ENCODE measurements around the gene SLC31A2.

The SLC31A2 gene

GRCh38 chr9:113151696-113152630 lies 1.2 kb downstream of the SLC31A2 start:
- H3K4me1 ChIP-seq (ENCODE audit: control insufficient read depth in 1 of 2, insufficient read depth in 2 of 2, low read length in 2 of 2) = peaks cover 0 to 25% of the 10 kb centered on the region in 2 donors
- H3K9ac ChIP-seq (ENCODE audit: low read depth in 1 of 2, low read length in 2 of 2) = peak overlapping the region; percentile 69 to 80
- H3K36me3 ChIP-seq (ENCODE audit: control insufficient read depth in 1 of 2, insufficient read depth in 2 of 2, low read length in 2 of 2) = no peaks in the 10 kb centered on the region
- no peaks in the 10 kb centered on the region for H3K27me3 ChIP-seq (ENCODE audit: control insufficient read depth in 1 of 2, insufficient read depth in 2 of 2, low read length in 2 of 2)
- peak overlapping the region; percentile 79 to 94 for H3K4me3 ChIP-seq (ENCODE audit: low read depth in 1 of 2, low read length in 2 of 2)
- no peaks in the 10 kb centered on the region for H3K9me3 ChIP-seq (ENCODE audit: control insufficient read depth in 1 of 2, low read length in 2 of 2)
- no peak overlapping the region for H3K27ac ChIP-seq (ENCODE audit: low read depth, low read length)

GRCh38 chr9:113152699-113153098 lies 1.9 kb downstream of the SLC31A2 start:
- H3K4me3 ChIP-seq (ENCODE audit: low read depth in 1 of 2, low read length in 2 of 2) = peak overlapping the region in 1 of 2 donors; percentile 43

GRCh38 chr9:113153599-113153998 lies 2.8 kb downstream of the SLC31A2 start:
- peaks cover 0 to 25% of the 10 kb centered on the region in 2 donors for H3K4me1 ChIP-seq (ENCODE audit: control insufficient read depth in 1 of 2, insufficient read depth in 2 of 2, low read length in 2 of 2)

More at GRCh38 chr9:113152699-113153098, 1.9 kb downstream of the SLC31A2 start:
- Histone ChIP-seq H3K9ac (ENCODE audit: low read depth in 1 of 2, low read length in 2 of 2) (peak overlapping the region in 1 of 2 donors; percentile 80), H3K36me3 (ENCODE audit: control insufficient read depth in 1 of 2, insufficient read depth in 2 of 2, low read length in 2 of 2) (peaks cover 0 to under 1% of the 10 kb centered on the region in 2 donors), H3K4me1 (ENCODE audit: control insufficient read depth in 1 of 2, insufficient read depth in 2 of 2, low read length in 2 of 2) (peaks cover 0 to 25% of the 10 kb centered on the region in 2 donors), H3K9me3 (ENCODE audit: control insufficient read depth in 1 of 2, low read length in 2 of 2) (no peaks in the 10 kb centered on the region), H3K27ac (ENCODE audit: low read depth, low read length) (no peak overlapping the region), H3K27me3 (ENCODE audit: control insufficient read depth in 1 of 2, insufficient read depth in 2 of 2, low read length in 2 of 2) (no peaks in the 10 kb centered on the region)

GRCh38 chr9:113154471-113154870 lies 3.7 kb downstream of the SLC31A2 start:
- H3K4me1 ChIP-seq (ENCODE audit: control insufficient read depth in 1 of 2, insufficient read depth in 2 of 2, low read length in 2 of 2) = peaks cover 0 to 25% of the 10 kb centered on the region in 2 donors
- no peak overlapping the region for H3K9ac ChIP-seq (ENCODE audit: low read depth in 1 of 2, low read length in 2 of 2)
- no peak overlapping the region for H3K4me3 ChIP-seq (ENCODE audit: low read depth in 1 of 2, low read length in 2 of 2)
- H3K9me3 ChIP-seq (ENCODE audit: control insufficient read depth in 1 of 2, low read length in 2 of 2) = no peaks in the 10 kb centered on the region
- H3K36me3 ChIP-seq (ENCODE audit: control insufficient read depth in 1 of 2, insufficient read depth in 2 of 2, low read length in 2 of 2) = peaks cover 8 to 12% of the 10 kb centered on the region in 2 donors
- H3K27me3 ChIP-seq (ENCODE audit: control insufficient read depth in 1 of 2, insufficient read depth in 2 of 2, low read length in 2 of 2) = no peaks in the 10 kb centered on the region
- no peak overlapping the region for H3K27ac ChIP-seq (ENCODE audit: low read depth, low read length)

More at GRCh38 chr9:113153599-113153998, 2.8 kb downstream of the SLC31A2 start:
- H3K27me3 ChIP-seq (ENCODE audit: control insufficient read depth in 1 of 2, insufficient read depth in 2 of 2, low read length in 2 of 2) = no peaks in the 10 kb centered on the region
- no peak overlapping the region for H3K9ac ChIP-seq (ENCODE audit: low read depth in 1 of 2, low read length in 2 of 2)
- no peaks in the 10 kb centered on the region for H3K9me3 ChIP-seq (ENCODE audit: control insufficient read depth in 1 of 2, low read length in 2 of 2)
- H3K36me3 ChIP-seq (ENCODE audit: control insufficient read depth in 1 of 2, insufficient read depth in 2 of 2, low read length in 2 of 2) = peaks cover 5 to 8% of the 10 kb centered on the region in 2 donors
- H3K4me3 ChIP-seq (ENCODE audit: low read depth in 1 of 2, low read length in 2 of 2) = no peak overlapping the region
- H3K27ac ChIP-seq (ENCODE audit: low read depth, low read length) = no peak overlapping the region

- no peaks in the 10 kb centered on the region for H3K27me3 ChIP-seq (ENCODE audit: control insufficient read depth in 1 of 2, insufficient read depth in 2 of 2, low read length in 2 of 2)
- H3K9me3 ChIP-seq (ENCODE audit: control insufficient read depth in 1 of 2, low read length in 2 of 2) = no peaks in the 10 kb centered on the region
- no peak overlapping the region for H3K27ac ChIP-seq (ENCODE audit: low read depth, low read length)
- peaks cover 0 to 25% of the 10 kb centered on the region in 2 donors for H3K4me1 ChIP-seq (ENCODE audit: control insufficient read depth in 1 of 2, insufficient read depth in 2 of 2, low read length in 2 of 2)
- H3K36me3 ChIP-seq (ENCODE audit: control insufficient read depth in 1 of 2, insufficient read depth in 2 of 2, low read length in 2 of 2) = peaks cover 8 to 15% of the 10 kb centered on the region in 2 donors
- H3K4me3 ChIP-seq (ENCODE audit: low read depth in 1 of 2, low read length in 2 of 2) = no peak overlapping the region
- no peak overlapping the region for H3K9ac ChIP-seq (ENCODE audit: low read depth in 1 of 2, low read length in 2 of 2)
Measured at GRCh38 chr9:113154946-113155345, 4.1 kb downstream of the SLC31A2 start.

GRCh38 chr9:113155911-113156588 lies 5.2 kb downstream of the SLC31A2 start:
- Histone ChIP-seq H3K9me3 (ENCODE audit: control insufficient read depth in 1 of 2, low read length in 2 of 2) (no peaks in the 10 kb centered on the region), H3K27ac (ENCODE audit: low read depth, low read length) (no peak overlapping the region), H3K36me3 (ENCODE audit: control insufficient read depth in 1 of 2, insufficient read depth in 2 of 2, low read length in 2 of 2) (peaks cover 9 to 19% of the 10 kb centered on the region in 2 donors), H3K4me1 (ENCODE audit: control insufficient read depth in 1 of 2, insufficient read depth in 2 of 2, low read length in 2 of 2) (peaks cover 0 to 25% of the 10 kb centered on the region in 2 donors), H3K9ac (ENCODE audit: low read depth in 1 of 2, low read length in 2 of 2) (no peak overlapping the region), H3K27me3 (ENCODE audit: control insufficient read depth in 1 of 2, insufficient read depth in 2 of 2, low read length in 2 of 2) (no peaks in the 10 kb centered on the region), H3K4me3 (ENCODE audit: low read depth in 1 of 2, low read length in 2 of 2) (no peak overlapping the region)

- H3K27ac ChIP-seq (ENCODE audit: low read depth, low read length) = no peak overlapping the region
Measured at GRCh38 chr9:113156880-113157279, 6.1 kb downstream of the SLC31A2 start.

GRCh38 chr9:113158446-113158845 lies 7.6 kb downstream of the SLC31A2 start:
- no peaks in the 10 kb centered on the region for H3K27me3 ChIP-seq (ENCODE audit: control insufficient read depth in 1 of 2, insufficient read depth in 2 of 2, low read length in 2 of 2)
- no peak overlapping the region for H3K4me3 ChIP-seq (ENCODE audit: low read depth in 1 of 2, low read length in 2 of 2)
- H3K27ac ChIP-seq (ENCODE audit: low read depth, low read length) = no peak overlapping the region
- peaks cover 28 to 43% of the 10 kb centered on the region in 2 donors for H3K36me3 ChIP-seq (ENCODE audit: control insufficient read depth in 1 of 2, insufficient read depth in 2 of 2, low read length in 2 of 2)
- H3K4me1 ChIP-seq (ENCODE audit: control insufficient read depth in 1 of 2, insufficient read depth in 2 of 2, low read length in 2 of 2) = peaks cover 0 to 8% of the 10 kb centered on the region in 2 donors
- no peak overlapping the region for H3K9ac ChIP-seq (ENCODE audit: low read depth in 1 of 2, low read length in 2 of 2)
- no peaks in the 10 kb centered on the region for H3K9me3 ChIP-seq (ENCODE audit: control insufficient read depth in 1 of 2, low read length in 2 of 2)

More at GRCh38 chr9:113156880-113157279, 6.1 kb downstream of the SLC31A2 start:
- Histone ChIP-seq H3K9me3 (ENCODE audit: control insufficient read depth in 1 of 2, low read length in 2 of 2) (no peaks in the 10 kb centered on the region), H3K4me1 (ENCODE audit: control insufficient read depth in 1 of 2, insufficient read depth in 2 of 2, low read length in 2 of 2) (peaks cover 0 to 20% of the 10 kb centered on the region in 2 donors), H3K36me3 (ENCODE audit: control insufficient read depth in 1 of 2, insufficient read depth in 2 of 2, low read length in 2 of 2) (peaks cover 16 to 28% of the 10 kb centered on the region in 2 donors), H3K9ac (ENCODE audit: low read depth in 1 of 2, low read length in 2 of 2) (no peak overlapping the region), H3K27me3 (ENCODE audit: control insufficient read depth in 1 of 2, insufficient read depth in 2 of 2, low read length in 2 of 2) (no peaks in the 10 kb centered on the region), H3K4me3 (ENCODE audit: low read depth in 1 of 2, low read length in 2 of 2) (no peak overlapping the region)

- Histone ChIP-seq H3K9me3 (ENCODE audit: control insufficient read depth in 1 of 2, low read length in 2 of 2) (no peaks in the 10 kb centered on the region), H3K4me1 (ENCODE audit: control insufficient read depth in 1 of 2, insufficient read depth in 2 of 2, low read length in 2 of 2) (peaks cover 0 to 4% of the 10 kb centered on the region in 2 donors), H3K9ac (ENCODE audit: low read depth in 1 of 2, low read length in 2 of 2) (no peak overlapping the region), H3K36me3 (ENCODE audit: control insufficient read depth in 1 of 2, insufficient read depth in 2 of 2, low read length in 2 of 2) (peaks cover 42 to 63% of the 10 kb centered on the region in 2 donors), H3K4me3 (ENCODE audit: low read depth in 1 of 2, low read length in 2 of 2) (no peak overlapping the region), H3K27ac (ENCODE audit: low read depth, low read length) (no peak overlapping the region), H3K27me3 (ENCODE audit: control insufficient read depth in 1 of 2, insufficient read depth in 2 of 2, low read length in 2 of 2) (no peaks in the 10 kb centered on the region)
Measured at GRCh38 chr9:113160571-113160970, 9.8 kb downstream of the SLC31A2 start.

- Histone ChIP-seq H3K27me3 (ENCODE audit: control insufficient read depth in 1 of 2, insufficient read depth in 2 of 2, low read length in 2 of 2) (no peaks in the 10 kb centered on the region), H3K4me1 (ENCODE audit: control insufficient read depth in 1 of 2, insufficient read depth in 2 of 2, low read length in 2 of 2) (no peaks in the 10 kb centered on the region), H3K9ac (ENCODE audit: low read depth in 1 of 2, low read length in 2 of 2) (no peak overlapping the region), H3K9me3 (ENCODE audit: control insufficient read depth in 1 of 2, low read length in 2 of 2) (no peaks in the 10 kb centered on the region), H3K27ac (ENCODE audit: low read depth, low read length) (no peak overlapping the region), H3K36me3 (ENCODE audit: control insufficient read depth in 1 of 2, insufficient read depth in 2 of 2, low read length in 2 of 2) (peaks cover 53 to 84% of the 10 kb centered on the region in 2 donors), H3K4me3 (ENCODE audit: low read depth in 1 of 2, low read length in 2 of 2) (no peak overlapping the region)
Measured at GRCh38 chr9:113163001-113163400, 12.2 kb downstream of the SLC31A2 start.
